ENCODE measurements around the gene AKAP1. TPM values are rescaled to one million over a fixed set of nuclear protein-coding genes. Genes with fewer than 3 reads are reported as not detected.

Gene AKAP1
- total RNA-seq, 4 donors from 2014 or later, result 23.3 to 62.4 (median 32.0) TPM

DNA sequence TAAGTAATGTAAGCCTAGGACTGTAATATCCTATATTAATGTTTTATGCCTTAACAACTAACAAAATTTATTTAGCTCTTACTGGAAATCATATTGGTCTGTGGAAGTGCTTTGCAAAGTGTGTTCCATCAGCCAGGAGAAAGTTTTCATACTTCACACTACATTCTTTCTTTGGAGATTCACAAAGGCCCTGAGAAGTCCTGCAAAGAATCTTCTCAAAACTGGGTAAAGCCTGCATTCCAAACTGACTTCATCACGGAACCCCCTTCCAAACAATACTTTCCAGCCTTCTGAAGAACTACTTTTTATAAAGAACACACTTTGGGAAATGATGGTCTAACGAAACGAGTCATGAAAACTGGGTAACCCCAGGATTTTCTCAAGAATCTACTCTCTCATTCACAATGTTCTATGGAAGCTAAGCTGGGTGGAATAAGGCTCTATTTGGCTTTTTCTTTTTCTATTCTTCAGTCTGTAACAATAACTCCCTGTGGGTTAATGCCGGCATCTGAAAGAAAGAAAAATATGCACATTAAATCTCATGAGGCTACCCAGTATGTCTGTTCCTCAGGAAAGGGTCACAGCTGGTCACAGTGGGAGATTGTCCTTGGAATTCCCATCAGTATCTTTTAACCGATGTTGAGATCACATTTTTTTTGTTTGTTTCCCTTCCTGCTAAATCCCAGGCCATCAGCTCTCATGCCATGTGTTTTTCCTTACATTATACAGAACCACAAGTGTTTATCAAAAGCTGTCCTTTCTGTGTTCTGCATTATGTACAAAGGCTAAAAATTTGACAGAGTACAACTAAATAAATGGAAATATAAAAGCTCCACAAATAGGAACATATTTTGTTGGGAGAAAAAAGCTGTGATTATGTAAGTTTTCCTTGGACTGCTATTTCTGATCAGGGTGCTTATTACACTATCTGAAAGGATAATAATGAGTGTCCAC, 12.8 kb upstream of the AKAP1 start:
- Histone ChIP-seq H3K27me3 (no peaks in the 10 kb centered on the region), H3K4me1 (no peaks in the 10 kb centered on the region), H3K27ac (no peak overlapping the region), H3K9me3 (no peaks in the 10 kb centered on the region), H3K36me3 (peaks cover 0 to 5% (median 0%) of the 10 kb centered on the region in 3 donors), H3K4me3 (no peak overlapping the region)
- TF ChIP-seq EP300 (IDR thresholded peaks at IDR 0.05) (no peak), POLR2A (IDR thresholded peaks at IDR 0.05) (no peak)
- TF ChIP-seq, protein P1, sequence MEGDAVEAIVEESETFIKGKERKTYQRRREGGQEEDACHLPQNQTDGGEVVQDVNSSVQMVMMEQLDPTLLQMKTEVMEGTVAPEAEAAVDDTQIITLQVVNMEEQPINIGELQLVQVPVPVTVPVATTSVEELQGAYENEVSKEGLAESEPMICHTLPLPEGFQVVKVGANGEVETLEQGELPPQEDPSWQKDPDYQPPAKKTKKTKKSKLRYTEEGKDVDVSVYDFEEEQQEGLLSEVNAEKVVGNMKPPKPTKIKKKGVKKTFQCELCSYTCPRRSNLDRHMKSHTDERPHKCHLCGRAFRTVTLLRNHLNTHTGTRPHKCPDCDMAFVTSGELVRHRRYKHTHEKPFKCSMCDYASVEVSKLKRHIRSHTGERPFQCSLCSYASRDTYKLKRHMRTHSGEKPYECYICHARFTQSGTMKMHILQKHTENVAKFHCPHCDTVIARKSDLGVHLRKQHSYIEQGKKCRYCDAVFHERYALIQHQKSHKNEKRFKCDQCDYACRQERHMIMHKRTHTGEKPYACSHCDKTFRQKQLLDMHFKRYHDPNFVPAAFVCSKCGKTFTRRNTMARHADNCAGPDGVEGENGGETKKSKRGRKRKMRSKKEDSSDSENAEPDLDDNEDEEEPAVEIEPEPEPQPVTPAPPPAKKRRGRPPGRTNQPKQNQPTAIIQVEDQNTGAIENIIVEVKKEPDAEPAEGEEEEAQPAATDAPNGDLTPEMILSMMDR (IDR thresholded peaks at IDR 0.05), result no peak
- 23 to 24% methylated on average over 5 of the region's 5 CpGs for WGBS, 2 donors
- DNase-seq (ENCODE audit: low spot score in 2 of 2), result no peak

DNA sequence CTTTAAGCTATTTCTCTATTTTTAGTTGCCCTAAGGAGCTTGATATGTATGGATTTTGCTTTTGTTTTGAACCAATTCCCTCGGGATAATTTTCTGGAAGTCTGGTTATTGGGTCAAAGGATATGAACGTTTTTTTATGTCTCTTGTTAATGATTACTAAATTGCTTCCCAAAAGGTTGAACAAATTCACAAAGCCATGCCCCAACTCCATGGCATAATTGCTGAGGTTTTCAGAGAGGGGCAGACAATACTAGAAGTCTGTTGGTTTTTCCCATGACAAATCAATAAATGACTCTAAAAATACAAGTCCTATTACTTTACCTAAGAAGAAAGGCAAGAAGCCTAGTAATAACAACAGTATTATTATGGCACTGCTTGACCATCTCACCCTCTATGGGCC, 11.4 kb upstream of the AKAP1 start:
- H3K9me3 ChIP-seq, result no peaks in the 10 kb centered on the region
- H3K4me3 ChIP-seq, result no peak overlapping the region
- no peaks in the 10 kb centered on the region for H3K4me1 ChIP-seq
- peaks cover 0 to 13% (median 0%) of the 10 kb centered on the region in 3 donors for H3K36me3 ChIP-seq
- H3K27ac ChIP-seq, result no peak overlapping the region
- H3K27me3 ChIP-seq, result no peaks in the 10 kb centered on the region
- no peak for DNase-seq (ENCODE audit: low spot score in 2 of 2)
- WGBS, 2 donors, result 37 to 51% methylated on average over 2 of the region's 2 CpGs
- no peak for TF ChIP-seq EP300 (IDR thresholded peaks at IDR 0.05)
- no peak for TF ChIP-seq POLR2A (IDR thresholded peaks at IDR 0.05)
- TF ChIP-seq, protein P1 (IDR thresholded peaks at IDR 0.05), result no peak

- Histone ChIP-seq H3K36me3 (peaks cover 0 to 13% (median 0%) of the 10 kb centered on the region in 3 donors), H3K27me3 (no peaks in the 10 kb centered on the region), H3K4me3 (no peak overlapping the region), H3K27ac (no peak overlapping the region), H3K9me3 (no peaks in the 10 kb centered on the region), H3K4me1 (no peaks in the 10 kb centered on the region)
- 70 to 79% methylated on average over 3 of the region's 3 CpGs for WGBS, 2 donors
- DNase-seq (ENCODE audit: low spot score in 2 of 2), result no peak
- TF ChIP-seq, protein P1 (IDR thresholded peaks at IDR 0.05), result no peak
- TF ChIP-seq POLR2A (IDR thresholded peaks at IDR 0.05), result no peak
- TF ChIP-seq EP300 (IDR thresholded peaks at IDR 0.05), result no peak
Observed at GRCh38 chr17:57075193-57075592, 9.9 kb upstream of the AKAP1 start.

DNA sequence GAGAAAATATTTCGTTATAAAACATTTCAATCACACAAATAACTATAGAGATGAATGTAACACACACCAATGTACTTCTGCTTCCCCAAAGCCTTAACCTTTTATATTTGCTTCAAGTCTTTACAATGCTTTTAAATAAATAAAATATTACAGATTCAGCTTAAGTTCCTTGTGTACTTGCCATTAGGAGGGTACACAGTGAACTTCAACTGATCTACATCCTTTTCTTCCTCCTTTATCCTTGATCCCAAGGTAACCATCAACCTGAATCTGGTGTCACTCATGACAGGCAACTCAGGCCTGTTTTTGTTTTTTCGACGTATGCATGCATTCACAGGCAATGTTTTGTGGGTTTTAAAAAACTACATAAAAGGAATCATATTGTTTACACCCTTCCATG, 9.3 kb upstream of the AKAP1 start:
- Histone ChIP-seq H3K9me3 (no peaks in the 10 kb centered on the region), H3K4me3 (no peak overlapping the region), H3K27ac (no peak overlapping the region), H3K4me1 (no peaks in the 10 kb centered on the region), H3K36me3 (peaks cover 0 to 13% (median 0%) of the 10 kb centered on the region in 3 donors), H3K27me3 (no peaks in the 10 kb centered on the region)
- 88 to 93% methylated on average over 3 of the region's 3 CpGs for WGBS, 2 donors
- TF ChIP-seq POLR2A (IDR thresholded peaks at IDR 0.05) (no peak), EP300 (IDR thresholded peaks at IDR 0.05) (no peak)
- TF ChIP-seq, protein P1 (IDR thresholded peaks at IDR 0.05), result no peak
- DNase-seq (ENCODE audit: low spot score in 2 of 2), result no peak

DNA sequence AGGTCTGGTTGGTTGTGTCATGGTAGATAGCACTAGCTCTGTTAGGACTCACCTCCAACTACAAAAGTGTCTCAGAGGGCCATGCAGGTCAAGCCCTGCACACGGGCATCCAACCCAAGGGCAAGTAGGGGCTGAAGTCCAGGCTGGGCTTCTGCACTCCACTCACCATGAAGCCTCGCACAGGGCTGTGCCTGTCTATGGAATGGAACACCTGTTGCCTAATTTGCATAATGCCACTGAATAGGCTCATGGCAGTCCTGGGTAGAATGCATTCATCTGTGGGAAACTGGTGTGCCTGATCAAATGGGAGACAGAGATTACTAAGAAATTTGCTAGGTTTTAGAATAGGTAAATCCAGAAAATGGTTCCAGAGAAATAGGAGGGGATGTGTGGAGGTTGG, 8.0 kb upstream of the AKAP1 start:
- Histone ChIP-seq H3K4me3 (no peak overlapping the region), H3K4me1 (no peaks in the 10 kb centered on the region), H3K27me3 (no peaks in the 10 kb centered on the region), H3K27ac (no peak overlapping the region), H3K9me3 (no peaks in the 10 kb centered on the region), H3K36me3 (peaks cover 0 to 13% (median 0%) of the 10 kb centered on the region in 3 donors)
- TF ChIP-seq EP300 (IDR thresholded peaks at IDR 0.05) (no peak), POLR2A (IDR thresholded peaks at IDR 0.05) (no peak)
- TF ChIP-seq, protein P1 (IDR thresholded peaks at IDR 0.05), result no peak
- DNase-seq (ENCODE audit: low spot score in 2 of 2), result no peak
- 75 to 76% methylated on average over 2 of the region's 2 CpGs for WGBS, 2 donors
